Spleen (tissue), 11 donors: ENCODE results near the gene NFIL3. TPM values are rescaled to one million over a fixed set of nuclear protein-coding genes. Genes with fewer than 3 reads are reported as not detected.
"Not testable (repeated sequence)": the region's sequence is repeated elsewhere in the genome, so short reads cannot be mapped to it uniquely, and the experiment has no call there.

Experiments
- DNase-seq: peaks from one replicate; pipeline ENCODE4 v3.0.0-alpha.2; 2020
- H3K27ac ChIP-seq, 8 donors: fragments of 200-600 bp; sonication (generic) in 7 of 8; 1 replicate in 4 of 8; 2 replicates in 4 of 8; pipeline versions ENCODE4 v1.5.0 to v1.8.0; 2016 to 2021; ENCODE audit warnings: inconsistent platforms in 4 of 8, mild to moderate bottlenecking in 4 of 8, moderate library complexity in 1 of 8
- H3K27me3 ChIP-seq, 7 donors: fragments of 200-600 bp; sonication (generic) in 6 of 7; replicated peaks in 1 of 7; 1 replicate in 4 of 7; 2 replicates in 3 of 7; pipeline versions ENCODE4 v1.5.0 to v1.8.0; 2016 to 2021; ENCODE audit warnings: inconsistent platforms in 3 of 7, mild to moderate bottlenecking in 1 of 7
- H3K36me3 ChIP-seq, 6 donors: fragments of 200-600 bp; sonication (generic) in 5 of 6; 1 replicate in 4 of 6; 2 replicates in 2 of 6; pipeline versions ENCODE4 v1.5.0 to v1.8.0; 2016 to 2021; ENCODE audit warnings: inconsistent platforms in 2 of 6
- H3K4me1 ChIP-seq, 6 donors: fragments of 200-600 bp; sonication (generic) in 5 of 6; 1 replicate in 3 of 6; 2 replicates in 3 of 6; pipeline versions ENCODE4 v1.5.0 to v1.8.0; 2016 to 2021; ENCODE audit warnings: inconsistent platforms in 3 of 6
- H3K4me3 ChIP-seq, 8 donors: fragments of 200-600 bp; sonication (generic) in 7 of 8; 1 replicate in 4 of 8; 2 replicates in 4 of 8; pipeline versions ENCODE4 v1.5.0 to v1.8.0; 2016 to 2021; ENCODE audit warnings: inconsistent platforms in 4 of 8, mild to moderate bottlenecking in 4 of 8, moderate library complexity in 2 of 8
- H3K9me3 ChIP-seq, 8 donors: fragments of 200-600 bp; sonication (generic) in 7 of 8; 1 replicate in 4 of 8; 2 replicates in 4 of 8; pipeline versions ENCODE4 v1.5.0 to v1.8.0; 2016 to 2021; ENCODE audit warnings: inconsistent platforms in 4 of 8
- POLR2A ChIP-seq, 3 donors: fragments of 450-650 bp; IDR thresholded peaks; one replicate each; pipeline ENCODE4 v1.5.1; 2017; ENCODE audit warnings: antibody characterized with exemption in 3 of 3, mild to moderate bottlenecking in 1 of 3
- POLR2AphosphoS5 ChIP-seq, 3 donors: sonication (generic); formaldehyde crosslinking; IDR thresholded peaks; one replicate each; pipeline ENCODE4 v1.5.1; 2017; ENCODE audit warnings: antibody characterized with exemption in 3 of 3
- WGBS, 5 donors: extraction: QIAGEN DNeasy Blood & Tissue Kit in 3 of 5; methylation state at CpG; one replicate each; pipeline versions ENCODE4 v1.1.5 to v1.1.7; 2013 to 2018; 5-methylcytosine and 5-hydroxymethylcytosine counted together
- intact Hi-C: fragments of 100-400 bp; cut with DNase I; formaldehyde crosslinking; loops from one replicate; pipeline ENCODE4 v1.15.0; 2023; ENCODE audit warnings: low total_unique reads
- polyA plus RNA-seq, 3 donors: library from polyadenylated mRNA; stranded (reverse); fragments of 200-250 nt; gene quantifications; one replicate each; pipeline ENCODE4 v1.2.1, GENCODE V29; 2013
- total RNA-seq, 7 donors: library from RNA; depleted of rRNA in 3 of 7; stranded (reverse); fragments of >200 nt in 3 of 7; fragmentation: NEBNext Ultra II Directional in 4 of 7; extraction: Animal tissue kit (Norgen Biotek cat#: 25700) in 4 of 7; gene quantifications; one replicate each; pipeline versions ENCODE4 v1.1.0 to v1.2.1, GENCODE V29; 2016 to 2021
- TF ChIP-seq, protein P1 (sequence below), 11 experiments: fragments of 200-600 bp in 7 of 11; fragments of 450-650 bp in 4 of 11; sonication (generic) in 4 of 11; IDR thresholded peaks in 8 of 11; conservative IDR thresholded peaks in 3 of 11; 1 replicate in 7 of 11; 2 replicates in 4 of 11; pipeline versions ENCODE4 v1.4.0 to v1.8.0; 2016 to 2021; ENCODE audit warnings: antibody characterized with exemption in 11 of 11, inconsistent platforms in 4 of 11, mild to moderate bottlenecking in 1 of 11
- donor health status: healthy with polysubstance abuse.
- donor health status: DM: no; HTN: no; CAD: no; lungs with moderate emphysema.
- donor health status: DM: no; HTN: no; CAD: no.
- donor health status: Bipolar disorder and iron deficiency.
- donor health status: healthy.
- donor health status: DM: no; HTN: no; CAD: no.
- donor health status: DM: yes; HTN: yes; CAD: no.

The NFIL3 gene
- total and polyA plus RNA-seq, 10 donors = 4.7 to 41.9 (median 17.8) TPM

DNA sequence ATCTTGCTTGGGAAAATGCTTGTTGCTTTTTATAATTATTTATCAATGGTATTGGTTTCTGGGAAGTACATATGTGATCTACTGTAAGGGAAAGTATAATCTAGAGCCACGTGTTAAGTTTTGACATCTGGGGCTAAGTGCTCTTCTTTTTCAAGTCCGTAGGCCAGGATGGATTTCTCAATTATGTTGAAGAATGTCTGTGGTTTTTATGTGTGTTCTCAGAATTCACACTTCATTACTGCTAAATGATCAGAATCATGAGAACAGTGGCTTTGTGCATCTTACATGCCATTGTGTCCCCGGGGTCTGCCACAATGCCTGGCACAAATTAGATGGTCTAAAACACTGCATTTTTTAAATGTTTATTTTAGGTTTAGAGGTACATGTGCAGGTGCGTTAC is 47.4 kb downstream of the NFIL3 start:
- no peaks in the 10 kb centered on the region for H3K36me3 ChIP-seq
- H3K27ac ChIP-seq = no peak overlapping the region
- peaks cover 0 to 21% (median 6%) of the 10 kb centered on the region in 6 donors for H3K4me1 ChIP-seq
- intact Hi-C loops = no loop called here
- H3K9me3 ChIP-seq = peaks cover 0 to 7% (median 0%) of the 10 kb centered on the region in 8 donors
- TF ChIP-seq, protein P1, sequence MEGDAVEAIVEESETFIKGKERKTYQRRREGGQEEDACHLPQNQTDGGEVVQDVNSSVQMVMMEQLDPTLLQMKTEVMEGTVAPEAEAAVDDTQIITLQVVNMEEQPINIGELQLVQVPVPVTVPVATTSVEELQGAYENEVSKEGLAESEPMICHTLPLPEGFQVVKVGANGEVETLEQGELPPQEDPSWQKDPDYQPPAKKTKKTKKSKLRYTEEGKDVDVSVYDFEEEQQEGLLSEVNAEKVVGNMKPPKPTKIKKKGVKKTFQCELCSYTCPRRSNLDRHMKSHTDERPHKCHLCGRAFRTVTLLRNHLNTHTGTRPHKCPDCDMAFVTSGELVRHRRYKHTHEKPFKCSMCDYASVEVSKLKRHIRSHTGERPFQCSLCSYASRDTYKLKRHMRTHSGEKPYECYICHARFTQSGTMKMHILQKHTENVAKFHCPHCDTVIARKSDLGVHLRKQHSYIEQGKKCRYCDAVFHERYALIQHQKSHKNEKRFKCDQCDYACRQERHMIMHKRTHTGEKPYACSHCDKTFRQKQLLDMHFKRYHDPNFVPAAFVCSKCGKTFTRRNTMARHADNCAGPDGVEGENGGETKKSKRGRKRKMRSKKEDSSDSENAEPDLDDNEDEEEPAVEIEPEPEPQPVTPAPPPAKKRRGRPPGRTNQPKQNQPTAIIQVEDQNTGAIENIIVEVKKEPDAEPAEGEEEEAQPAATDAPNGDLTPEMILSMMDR (IDR thresholded peaks at IDR 0.05 in 8 of 11, conservative IDR thresholded peaks at IDR 0.05 in 3 of 11) = no peak
- TF ChIP-seq POLR2AphosphoS5 (IDR thresholded peaks at IDR 0.05) = no peak
- TF ChIP-seq POLR2A (IDR thresholded peaks at IDR 0.05) = no peak
- no peaks in the 10 kb centered on the region for H3K27me3 ChIP-seq
- no peak overlapping the region for H3K4me3 ChIP-seq
- DNase-seq = no peak
- WGBS, 5 donors = 54 to 63% (median 57%) methylated on average over 4 of the region's 4 CpGs

DNA sequence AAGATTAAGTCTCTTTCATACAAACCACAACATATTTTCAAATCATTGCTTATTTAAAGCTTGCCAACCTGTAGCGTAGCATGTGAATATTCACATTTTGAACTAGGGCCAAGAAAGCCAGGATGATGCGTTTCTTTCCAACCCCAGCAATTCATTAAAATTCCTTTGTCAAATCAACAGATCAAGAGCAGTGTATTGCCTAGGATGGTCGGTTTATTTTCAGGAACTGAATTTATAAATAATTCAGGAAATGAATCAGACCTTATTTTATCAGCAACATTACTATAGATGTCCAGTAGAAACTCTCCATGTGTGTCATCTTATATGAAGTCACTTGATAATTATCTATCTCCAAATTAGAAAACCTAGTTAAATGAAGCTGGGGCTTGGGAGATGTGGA is 48.7 kb downstream of the NFIL3 start:
- WGBS, 5 donors = 42 to 53% (median 49%) methylated on average over 3 of the region's 3 CpGs
- no peak for DNase-seq
- no peaks in the 10 kb centered on the region for H3K27me3 ChIP-seq
- intact Hi-C loops = no loop called here
- H3K4me1 ChIP-seq = peaks cover 0 to 21% (median 6%) of the 10 kb centered on the region in 6 donors
- H3K36me3 ChIP-seq = no peaks in the 10 kb centered on the region
- peaks cover 0 to 7% (median 0%) of the 10 kb centered on the region in 8 donors for H3K9me3 ChIP-seq
- no peak for TF ChIP-seq POLR2A (IDR thresholded peaks at IDR 0.05)
- TF ChIP-seq, protein P1 (IDR thresholded peaks at IDR 0.05 in 8 of 11, conservative IDR thresholded peaks at IDR 0.05 in 3 of 11) = no peak
- no peak for TF ChIP-seq POLR2AphosphoS5 (IDR thresholded peaks at IDR 0.05)
- H3K4me3 ChIP-seq = no peak overlapping the region
- no peak overlapping the region for H3K27ac ChIP-seq

DNA sequence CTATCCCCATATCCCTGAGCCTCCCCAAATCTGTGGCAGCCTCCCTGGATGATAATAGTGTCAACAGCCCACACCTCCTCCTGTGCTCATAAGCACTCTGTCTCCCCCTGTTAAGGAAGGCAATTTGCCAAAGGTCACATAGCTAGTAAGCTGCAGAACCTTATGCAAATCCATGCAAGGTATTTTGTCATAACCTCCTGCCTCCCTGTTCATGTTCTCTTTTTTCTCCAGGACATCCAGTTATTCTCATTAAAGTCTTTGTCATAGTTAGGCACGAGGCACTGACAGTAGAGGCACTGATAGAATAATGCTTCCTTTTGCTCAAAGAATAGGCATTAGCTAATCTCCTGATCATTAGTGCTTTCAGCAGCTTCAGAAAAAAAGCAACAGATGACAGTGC is 51.7 kb downstream of the NFIL3 start:
- DNase-seq = no peak
- Histone ChIP-seq H3K36me3 (no peaks in the 10 kb centered on the region), H3K4me3 (no peak overlapping the region), H3K4me1 (peaks cover 0 to 14% (median 0%) of the 10 kb centered on the region in 6 donors), H3K27ac (no peak overlapping the region), H3K27me3 (no peaks in the 10 kb centered on the region), H3K9me3 (no peaks in the 10 kb centered on the region)
- TF ChIP-seq, protein P1 (IDR thresholded peaks at IDR 0.05 in 8 of 11, conservative IDR thresholded peaks at IDR 0.05 in 3 of 11) = no peak
- TF ChIP-seq POLR2A (IDR thresholded peaks at IDR 0.05) = no peak
- intact Hi-C loops = no loop called here
- WGBS, 5 donors = 66 to 85% (median 71%) methylated on average over 1 of the region's 1 CpG

GRCh38 chr9:91370006-91370405 is 53.6 kb downstream of the NFIL3 start:
- H3K36me3 ChIP-seq, H3K9me3 ChIP-seq, H3K27me3 ChIP-seq, DNase-seq, H3K4me1 ChIP-seq, intact Hi-C loops, H3K27ac ChIP-seq, H3K4me3 ChIP-seq: not testable (repeated sequence)
- 81 to 97% (median 90%) methylated on average over 3 of the region's 3 CpGs for WGBS, 5 donors

GRCh38 chr9:91364702-91365101 is 58.9 kb downstream of the NFIL3 start:
- Histone ChIP-seq H3K4me3 (no peak overlapping the region), H3K36me3 (no peaks in the 10 kb centered on the region), H3K9me3 (peaks cover 0 to 8% (median 0%) of the 10 kb centered on the region in 8 donors), H3K4me1 (peaks cover 13 to 25% (median 21%) of the 10 kb centered on the region in 6 donors), H3K27me3 (no peaks in the 10 kb centered on the region), H3K27ac (no peak overlapping the region)
- TF ChIP-seq POLR2A (IDR thresholded peaks at IDR 0.05) (no peak), POLR2AphosphoS5 (IDR thresholded peaks at IDR 0.05) (no peak)
- TF ChIP-seq, protein P1 (IDR thresholded peaks at IDR 0.05 in 8 of 11, conservative IDR thresholded peaks at IDR 0.05 in 3 of 11) = no peak
- intact Hi-C loops = loop anchor here (10.0 kb wide), 2 partner anchors 50 to 170 kb away; no protein-coding TSS in a partner anchor
- 80 to 100% (median 96%) methylated on average over 2 to 3 of the region's 3 CpGs for WGBS, 5 donors
- DNase-seq = no peak
